ENCODE measurements around the gene BTBD16.

The BTBD16 gene

GRCh38 chr10:122273966-122274545 lies 3.0 kb downstream of the BTBD16 start:
- DNase-seq (ENCODE audit: low read depth) = no peak

GRCh38 chr10:122276611-122277208 lies 5.6 kb downstream of the BTBD16 start:
- DNase-seq (ENCODE audit: low read depth) = no peak

- no peak for DNase-seq (ENCODE audit: low read depth)
These were observed 6.5 kb downstream of the BTBD16 start for GRCh38 chr10:122277526-122278136.

GRCh38 chr10:122279725-122280141 lies 8.6 kb downstream of the BTBD16 start:
- DNase-seq (ENCODE audit: low read depth) = no peak

- DNase-seq (ENCODE audit: low read depth) = no peak
These were observed 9.1 kb downstream of the BTBD16 start for GRCh38 chr10:122280156-122280555.

- DNase-seq (ENCODE audit: low read depth) = no peak
These were observed 10.0 kb downstream of the BTBD16 start for GRCh38 chr10:122281018-122281626.

- DNase-seq (ENCODE audit: low read depth) = no peak
These were observed 10.7 kb downstream of the BTBD16 start for GRCh38 chr10:122281751-122282150.

- DNase-seq (ENCODE audit: low read depth) = no peak
These were observed 11.2 kb downstream of the BTBD16 start for GRCh38 chr10:122282253-122282671.

- DNase-seq (ENCODE audit: low read depth) = no peak
These were observed 11.8 kb downstream of the BTBD16 start for GRCh38 chr10:122282909-122283308.

- no peak for DNase-seq (ENCODE audit: low read depth)
These were observed 14.7 kb downstream of the BTBD16 start for GRCh38 chr10:122285506-122286444.

GRCh38 chr10:122286867-122287266 lies 15.8 kb downstream of the BTBD16 start:
- DNase-seq (ENCODE audit: low read depth) = peak; percentile 67

- DNase-seq (ENCODE audit: low read depth) = no peak
These were observed 16.5 kb downstream of the BTBD16 start for GRCh38 chr10:122287570-122287969.

GRCh38 chr10:122288262-122288661 lies 17.2 kb downstream of the BTBD16 start:
- DNase-seq (ENCODE audit: low read depth) = no peak

GRCh38 chr10:122288917-122289316 lies 17.8 kb downstream of the BTBD16 start:
- no peak for DNase-seq (ENCODE audit: low read depth)

GRCh38 chr10:122290334-122290733 lies 19.2 kb downstream of the BTBD16 start:
- DNase-seq (ENCODE audit: low read depth) = no peak

GRCh38 chr10:122290833-122291532 lies 19.9 kb downstream of the BTBD16 start:
- no peak for DNase-seq (ENCODE audit: low read depth)

GRCh38 chr10:122291739-122292138 lies 20.6 kb downstream of the BTBD16 start:
- DNase-seq (ENCODE audit: low read depth) = no peak

GRCh38 chr10:122292376-122292775 lies 21.3 kb downstream of the BTBD16 start:
- DNase-seq (ENCODE audit: low read depth) = no peak

GRCh38 chr10:122293156-122293960 lies 22.3 kb downstream of the BTBD16 start:
- DNase-seq (ENCODE audit: low read depth) = no peak

- no peak for DNase-seq (ENCODE audit: low read depth)
These were observed 22.9 kb downstream of the BTBD16 start for GRCh38 chr10:122293961-122294380.
